Gastroesophageal sphincter (tissue), 2 donors: ENCODE results near the gene SPINK14.

ENCODE experiments used
- EP300 ChIP-seq: sonication (generic); formaldehyde crosslinking; IDR thresholded peaks from one replicate; pipeline ENCODE4 v1.6.1; 2017; ENCODE audit warnings: antibody characterized with exemption, mild to moderate bottlenecking
- POLR2A ChIP-seq, 2 donors: fragments of 450-650 bp; IDR thresholded peaks; one replicate each; pipeline ENCODE4 v1.6.1; 2017; ENCODE audit warnings: antibody characterized with exemption in 2 of 2, mild to moderate bottlenecking in 2 of 2, moderate library complexity in 1 of 2
- POLR2AphosphoS5 ChIP-seq: sonication (generic); formaldehyde crosslinking; IDR thresholded peaks from one replicate; pipeline ENCODE4 v1.6.1; 2017; ENCODE audit warnings: antibody characterized with exemption

GRCh38 chr5:148224117-148224742 is 55.9 kb downstream of the SPINK14 start:
- TF ChIP-seq POLR2A (IDR thresholded peaks at IDR 0.05), result no peak
- no peak for TF ChIP-seq POLR2AphosphoS5
- no peak for TF ChIP-seq EP300
